ENCODE measurements around the gene PPP1R37.

GRCh38 chr19:45179072-45179891 lies 86.3 kb downstream of the PPP1R37 start:
- TF ChIP-seq CTCF (IDR thresholded peaks at IDR 0.05; ENCODE audit: low read length) (no peak), EZH2 (IDR thresholded peaks at IDR 0.05; ENCODE audit: borderline replicate concordance, low read length) (no peak)

All from OCI-LY1 (cell line).